Hematopoietic multipotent progenitor cell (in vitro differentiated cells): ENCODE measurements around the gene AADACL2. TPM values are rescaled to one million over a fixed set of nuclear protein-coding genes. Genes with fewer than 3 reads are reported as not detected.

ENCODE experiments used
- DNase-seq, 3 donors: peaks; one replicate each; pipeline ENCODE4 v3.0.0-alpha.2; 2011 to 2015; ENCODE audit warnings: low read depth in 2 of 3, low spot score in 2 of 3
- total RNA-seq: library from RNA; depleted of rRNA; stranded (reverse); fragments of >200 nt; gene quantifications from one replicate; pipeline ENCODE4 v1.2.3, GENCODE V29; 2012

The AADACL2 gene
- total RNA-seq: not detected

GRCh38 chr3:151733613-151734012 lies at the start of gene AADACL2:
AADACL2 (plus strand) TSS chr3:151733927; CDS start chr3:151734036, 109 bp downstream.
- no peak for DNase-seq

GRCh38 chr3:151684094-151684493 lies 49.6 kb upstream of the AADACL2 start:
- no peak for DNase-seq

GRCh38 chr3:151686257-151686656 lies 47.5 kb upstream of the AADACL2 start:
- DNase-seq: no peak

GRCh38 chr3:151687076-151687475 lies 46.7 kb upstream of the AADACL2 start:
- DNase-seq: no peak

DNA sequence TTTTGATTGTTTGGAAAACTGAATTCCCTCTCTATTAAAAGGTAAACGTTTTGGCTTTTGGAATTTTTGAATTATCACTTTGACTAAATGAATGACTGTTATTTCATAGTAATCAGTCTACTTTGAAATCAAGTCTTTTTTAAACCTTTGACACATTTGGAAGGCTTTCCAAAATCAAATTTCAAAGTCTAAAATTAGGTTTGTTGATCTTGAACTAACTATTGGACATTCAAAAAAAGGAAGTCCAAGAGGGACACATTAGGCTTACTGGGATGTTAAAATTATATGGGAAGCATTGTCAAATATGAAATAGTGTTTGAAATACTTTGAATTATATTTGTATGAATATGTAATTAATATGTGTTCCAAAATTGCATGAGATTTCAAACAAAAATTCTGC lies 45.2 kb upstream of the AADACL2 start:
- no peak for DNase-seq

GRCh38 chr3:151690645-151691044 lies 43.1 kb upstream of the AADACL2 start:
- DNase-seq: no peak

GRCh38 chr3:151697496-151697895 lies 36.2 kb upstream of the AADACL2 start:
- no peak for DNase-seq

- no peak for DNase-seq
Measured at GRCh38 chr3:151707216-151707615, 26.5 kb upstream of the AADACL2 start.

- DNase-seq: no peak
Measured at GRCh38 chr3:151708868-151709267, 24.9 kb upstream of the AADACL2 start.

- DNase-seq: no peak
Measured at GRCh38 chr3:151709847-151710246, 23.9 kb upstream of the AADACL2 start.

DNA sequence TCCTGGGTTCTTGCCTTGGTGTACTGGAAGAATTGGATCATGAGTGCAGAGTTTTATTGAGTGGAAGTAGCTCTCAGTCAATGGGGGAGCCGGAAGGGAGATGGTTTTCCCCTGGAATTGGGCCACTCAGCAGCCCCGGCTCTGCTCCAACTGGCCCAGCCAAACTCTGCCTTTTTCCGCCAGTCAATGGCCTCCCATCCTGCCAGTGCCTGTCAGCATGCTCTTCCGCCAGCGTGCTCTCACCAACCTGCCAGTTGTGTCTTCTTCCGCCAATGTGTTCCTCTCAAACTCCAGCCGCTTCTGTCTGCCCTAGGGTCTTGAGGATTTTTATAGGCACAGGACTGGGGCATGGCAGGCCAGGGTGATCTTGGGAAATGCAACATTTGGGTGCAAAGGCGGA lies 12.4 kb upstream of the AADACL2 start:
- no peak for DNase-seq

DNA sequence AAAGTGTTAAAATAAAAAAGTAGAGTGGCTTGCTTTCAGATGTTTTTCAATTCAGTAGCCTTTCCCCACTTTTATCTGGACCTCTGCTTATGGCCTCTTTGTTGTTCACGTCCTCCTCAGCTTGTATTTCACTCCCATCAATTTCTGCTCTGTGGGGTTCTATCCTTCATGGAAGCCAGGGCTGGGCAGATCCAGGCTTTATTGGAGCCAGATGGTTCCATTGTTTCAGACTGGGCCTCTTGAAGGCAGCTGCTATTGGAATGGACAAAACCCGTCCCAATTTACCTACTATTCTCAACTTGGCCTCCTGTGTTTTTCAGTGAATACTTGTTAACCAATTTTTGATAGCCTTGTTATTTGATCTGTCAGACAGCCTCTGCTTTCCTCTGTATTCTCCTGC lies 10.9 kb upstream of the AADACL2 start:
- DNase-seq: no peak

- no peak for DNase-seq
Measured at GRCh38 chr3:151724576-151725562, 8.9 kb upstream of the AADACL2 start.

GRCh38 chr3:151726016-151726415 lies 7.7 kb upstream of the AADACL2 start:
- no peak for DNase-seq

GRCh38 chr3:151732861-151733260 lies 866 bp upstream of the AADACL2 start:
- DNase-seq: no peak

DNA sequence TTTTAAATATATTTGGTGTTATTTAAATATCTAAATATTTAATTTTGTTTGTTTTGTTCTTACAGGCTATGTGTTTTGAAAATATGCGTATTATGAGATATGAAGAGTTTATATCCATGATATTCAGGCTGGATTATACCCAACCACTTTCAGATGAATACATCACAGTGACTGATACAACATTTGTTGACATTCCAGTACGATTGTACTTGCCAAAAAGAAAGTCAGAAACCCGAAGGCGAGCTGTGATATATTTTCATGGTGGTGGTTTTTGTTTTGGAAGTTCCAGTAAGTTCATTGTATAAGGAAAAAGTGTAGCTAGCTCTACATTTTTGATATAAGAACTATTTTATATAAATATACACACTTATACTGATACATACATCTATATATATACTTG lies 6.9 kb downstream of the AADACL2 start:
- DNase-seq: no peak

DNA sequence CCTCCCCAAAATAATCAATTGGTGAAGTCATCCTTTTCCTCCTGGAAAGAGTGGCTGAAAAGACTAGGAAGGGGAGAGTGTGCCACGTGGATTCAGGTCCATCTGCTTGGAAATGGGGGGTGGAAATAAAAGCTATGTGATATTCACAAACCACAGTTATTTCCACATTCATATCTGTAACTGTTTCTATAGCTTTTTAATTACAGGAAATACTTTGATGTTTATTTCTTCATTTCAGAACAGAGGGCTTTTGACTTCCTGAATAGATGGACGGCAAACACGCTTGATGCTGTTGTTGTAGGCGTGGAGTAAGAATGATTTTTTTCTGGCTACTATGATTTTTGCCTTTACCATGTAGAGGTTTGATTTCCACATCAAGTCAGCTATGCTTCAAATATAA lies 10.1 kb downstream of the AADACL2 start:
- DNase-seq: no peak

- DNase-seq: no peak
Measured at GRCh38 chr3:151750181-151750580, 16.5 kb downstream of the AADACL2 start.

DNA sequence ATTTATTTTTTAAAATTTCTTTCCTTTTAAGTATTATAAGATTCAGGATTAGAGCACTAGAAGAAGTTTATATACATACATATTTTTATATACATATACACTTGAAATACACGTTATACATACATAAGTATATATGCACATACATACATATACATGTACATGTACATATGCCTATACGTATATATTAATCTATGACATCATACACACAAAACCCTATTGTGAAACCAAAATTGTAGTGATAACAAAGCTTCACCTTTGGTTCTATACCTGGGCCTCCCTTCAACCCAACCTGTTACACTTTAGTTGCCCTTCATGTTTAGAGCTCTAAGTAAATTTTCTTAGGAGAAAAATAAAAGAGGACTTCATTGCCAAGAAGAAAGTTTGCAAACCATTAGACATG lies 17.0 kb downstream of the AADACL2 start:
- no peak for DNase-seq

GRCh38 chr3:151751161-151751560 lies 17.4 kb downstream of the AADACL2 start:
- DNase-seq: no peak

DNA sequence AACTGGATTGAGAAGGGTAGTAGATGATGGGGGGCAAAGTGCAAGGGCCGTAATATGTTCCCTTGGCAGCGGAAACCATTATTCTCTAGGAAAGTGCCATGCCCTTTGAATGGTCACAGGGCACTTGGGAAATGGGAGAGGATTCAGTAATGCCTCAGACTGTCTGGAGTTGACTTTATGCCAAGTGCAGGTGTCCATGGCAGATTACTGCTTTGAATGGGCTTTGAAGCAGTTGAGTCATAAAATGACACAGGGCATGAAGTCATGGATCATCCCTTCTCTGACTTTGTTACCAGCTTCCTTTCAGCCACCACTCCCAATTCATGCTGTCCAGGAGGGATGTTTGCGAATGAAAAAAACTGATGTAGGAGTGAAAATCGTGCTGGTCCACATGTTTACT lies 20.1 kb downstream of the AADACL2 start:
- DNase-seq: no peak

- no peak for DNase-seq
Measured at GRCh38 chr3:151761581-151761980, 27.9 kb downstream of the AADACL2 start.
